Measurements from ENCODE around the gene SAP30.

The SAP30 gene, protein sequence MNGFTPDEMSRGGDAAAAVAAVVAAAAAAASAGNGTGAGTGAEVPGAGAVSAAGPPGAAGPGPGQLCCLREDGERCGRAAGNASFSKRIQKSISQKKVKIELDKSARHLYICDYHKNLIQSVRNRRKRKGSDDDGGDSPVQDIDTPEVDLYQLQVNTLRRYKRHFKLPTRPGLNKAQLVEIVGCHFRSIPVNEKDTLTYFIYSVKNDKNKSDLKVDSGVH

DNA sequence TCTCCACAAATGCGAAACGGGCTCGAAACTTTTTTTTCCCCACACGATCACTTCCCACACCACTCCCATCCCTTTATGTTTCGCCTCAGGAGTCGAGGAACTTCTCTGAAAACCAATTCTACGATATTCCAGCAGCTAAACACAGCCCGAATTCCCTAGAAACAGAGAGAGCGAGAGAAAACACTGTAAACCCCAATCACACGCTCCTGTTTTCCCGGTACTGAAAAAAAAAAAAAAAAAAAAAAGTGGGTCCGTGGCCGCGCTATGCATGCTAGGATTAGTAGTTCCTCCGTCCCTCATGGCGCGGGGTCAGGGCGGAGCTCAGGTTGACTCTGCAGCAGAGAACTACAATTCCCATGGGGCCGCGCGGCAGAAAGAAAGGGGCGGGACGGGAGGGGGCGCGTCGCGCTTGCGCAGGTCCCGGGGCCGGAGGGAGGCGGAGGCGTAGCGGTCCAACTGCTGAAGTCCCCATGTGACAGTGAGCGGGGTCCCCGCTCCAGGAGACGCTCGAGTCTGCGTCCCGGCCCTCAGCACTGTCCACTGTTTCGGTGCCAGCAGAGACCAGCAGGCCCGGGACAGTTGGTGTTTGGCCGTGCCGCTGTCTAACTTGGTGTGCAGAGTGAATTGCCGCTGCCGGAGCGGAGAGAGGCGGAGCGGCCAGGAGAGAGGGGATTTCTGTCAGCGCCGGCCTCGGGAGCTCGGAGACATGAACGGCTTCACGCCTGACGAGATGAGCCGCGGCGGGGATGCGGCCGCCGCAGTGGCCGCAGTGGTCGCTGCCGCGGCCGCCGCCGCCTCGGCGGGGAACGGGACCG is at the start of gene SAP30:
Gene SAP30 (plus strand): TSS at position 478 of the 815 bp plus-strand sequence. CDS start 229 bp downstream, at position 707.
- H3K27ac ChIP-seq (ENCODE audit: low read depth, low read length), result no peak within 1 kb of the TSS
- no peaks in the 10 kb centered on the region for H3K27me3 ChIP-seq (ENCODE audit: control insufficient read depth, insufficient read depth, low read length)
- H3K36me3 ChIP-seq (ENCODE audit: control insufficient read depth, insufficient read depth, low read length), result peaks cover 4% of the 10 kb centered on the region; the same call in 1 of the 2 replicates
- peak within 1 kb of the TSS; percentile 77 for H3K9ac ChIP-seq (ENCODE audit: low read length)
- H3K9me3 ChIP-seq (ENCODE audit: control insufficient read depth, insufficient read depth, low read depth, low read length), result no peaks in the 10 kb centered on the region
- H3K4me3 ChIP-seq (ENCODE audit: low read depth, low read length), result peak within 1 kb of the TSS; percentile 99
- no peaks in the 10 kb centered on the region for H3K4me1 ChIP-seq (ENCODE audit: control insufficient read depth, insufficient read depth, low read length)

DNA sequence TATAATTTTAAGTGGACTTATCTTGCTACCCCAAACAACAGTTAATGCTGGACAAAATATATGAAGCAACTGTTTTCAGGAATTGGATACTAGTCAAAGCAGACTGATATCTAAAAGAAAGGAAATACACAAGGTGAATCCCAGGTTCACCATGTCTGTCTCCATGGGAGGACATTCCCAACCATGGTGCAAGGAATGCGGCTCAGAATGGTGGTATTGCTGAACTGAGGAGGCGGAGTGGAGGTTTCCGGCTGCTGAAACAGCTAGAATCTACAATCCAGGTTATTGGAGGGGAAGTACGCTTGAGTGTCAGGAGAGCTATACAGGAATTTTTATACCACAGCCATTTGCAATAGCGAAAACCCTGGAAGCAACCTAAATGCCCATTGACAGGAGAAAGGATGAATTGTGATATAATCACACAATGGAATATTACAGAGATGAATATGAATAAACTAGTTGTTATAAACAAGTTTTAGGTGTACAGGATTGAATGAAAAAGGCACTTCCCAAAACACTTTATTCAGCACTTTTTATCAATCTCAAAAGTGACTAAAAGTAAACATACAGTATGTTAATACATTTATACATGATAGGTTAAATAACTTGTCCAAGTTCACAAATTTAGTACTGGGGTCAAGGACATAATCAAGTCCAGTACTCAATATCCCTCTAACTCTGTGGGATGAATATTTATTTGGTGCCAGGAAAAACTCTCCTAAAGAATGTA is 45.6 kb upstream of the SAP30 start:
- Histone ChIP-seq H3K9me3 (ENCODE audit: control insufficient read depth, insufficient read depth, low read depth, low read length) (no peaks in the 10 kb centered on the region), H3K27me3 (ENCODE audit: control insufficient read depth, insufficient read depth, low read length) (no peaks in the 10 kb centered on the region), H3K4me3 (ENCODE audit: low read depth, low read length) (no peak overlapping the region), H3K9ac (ENCODE audit: low read length) (no peak overlapping the region), H3K27ac (ENCODE audit: low read depth, low read length) (no peak overlapping the region), H3K36me3 (ENCODE audit: control insufficient read depth, insufficient read depth, low read length) (peaks cover 65% of the 10 kb centered on the region), H3K4me1 (ENCODE audit: control insufficient read depth, insufficient read depth, low read length) (no peaks in the 10 kb centered on the region)

DNA sequence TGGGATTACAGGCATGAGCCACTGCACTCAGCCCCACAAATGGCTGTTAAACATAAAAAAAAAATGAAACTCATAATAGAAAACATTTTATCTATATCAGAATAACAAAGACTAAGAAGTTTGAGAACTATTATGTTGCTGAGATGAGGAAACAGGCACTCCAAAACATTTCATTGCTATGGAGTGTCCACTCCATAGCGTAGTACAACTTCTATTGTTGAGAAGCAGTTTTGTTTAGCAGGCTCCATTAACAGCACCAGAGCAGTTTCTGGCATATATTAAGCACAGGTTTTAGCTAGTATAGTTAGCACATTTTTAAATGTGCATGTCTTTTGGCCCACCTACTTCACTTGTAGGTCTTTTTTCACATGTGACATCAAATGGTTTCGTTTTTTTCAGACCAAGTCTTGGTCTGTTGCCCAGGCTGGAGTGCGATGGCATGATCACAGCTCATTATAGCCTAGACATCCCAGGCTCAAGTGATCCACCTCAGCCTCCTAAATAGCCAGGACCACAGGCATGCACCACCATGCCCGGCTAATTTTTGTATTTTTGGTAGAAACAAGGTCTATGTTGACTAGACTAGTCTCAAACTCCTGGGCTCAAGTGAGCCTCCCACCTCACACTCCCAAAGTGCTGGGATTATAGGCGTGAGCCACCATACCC is 42.4 kb upstream of the SAP30 start:
- no peak overlapping the region for H3K9ac ChIP-seq (ENCODE audit: low read length)
- peaks cover 68% of the 10 kb centered on the region for H3K36me3 ChIP-seq (ENCODE audit: control insufficient read depth, insufficient read depth, low read length)
- H3K27ac ChIP-seq (ENCODE audit: low read depth, low read length), result no peak overlapping the region
- 0 out of 2 replicates have a peak, but pooled peaks cover 9% of the 10 kb centered on the region for H3K4me1 ChIP-seq (ENCODE audit: control insufficient read depth, insufficient read depth, low read length)
- H3K27me3 ChIP-seq (ENCODE audit: control insufficient read depth, insufficient read depth, low read length), result no peaks in the 10 kb centered on the region
- H3K9me3 ChIP-seq (ENCODE audit: control insufficient read depth, insufficient read depth, low read depth, low read length), result no peaks in the 10 kb centered on the region
- H3K4me3 ChIP-seq (ENCODE audit: low read depth, low read length), result no peak overlapping the region

DNA sequence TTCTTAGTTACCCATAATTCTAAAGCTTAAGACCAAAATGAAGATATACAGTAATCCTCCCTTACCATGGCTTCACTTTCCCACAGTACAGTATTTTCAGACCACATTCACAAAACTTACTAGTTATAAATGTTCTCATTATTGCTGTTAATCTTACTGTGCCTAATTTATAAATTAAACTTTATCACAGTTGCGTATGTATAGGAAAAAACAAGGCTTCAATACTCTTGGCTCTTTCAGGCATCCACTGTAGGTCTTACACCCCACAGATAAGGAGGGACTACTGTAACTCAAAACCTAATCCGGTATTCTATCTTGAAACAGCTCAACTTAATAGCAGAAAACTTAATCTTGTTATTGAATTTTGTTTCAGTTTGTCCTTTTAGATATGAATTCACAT is 40.2 kb upstream of the SAP30 start:
- H3K36me3 ChIP-seq (ENCODE audit: control insufficient read depth, insufficient read depth, low read length), result peaks cover 61% of the 10 kb centered on the region
- no peaks in the 10 kb centered on the region for H3K27me3 ChIP-seq (ENCODE audit: control insufficient read depth, insufficient read depth, low read length)
- H3K9me3 ChIP-seq (ENCODE audit: control insufficient read depth, insufficient read depth, low read depth, low read length), result no peaks in the 10 kb centered on the region
- H3K27ac ChIP-seq (ENCODE audit: low read depth, low read length), result no peak overlapping the region
- peaks cover 11% of the 10 kb centered on the region; the same call in 1 of the 2 replicates for H3K4me1 ChIP-seq (ENCODE audit: control insufficient read depth, insufficient read depth, low read length)
- H3K9ac ChIP-seq (ENCODE audit: low read length), result no peak overlapping the region
- no peak overlapping the region for H3K4me3 ChIP-seq (ENCODE audit: low read depth, low read length)

DNA sequence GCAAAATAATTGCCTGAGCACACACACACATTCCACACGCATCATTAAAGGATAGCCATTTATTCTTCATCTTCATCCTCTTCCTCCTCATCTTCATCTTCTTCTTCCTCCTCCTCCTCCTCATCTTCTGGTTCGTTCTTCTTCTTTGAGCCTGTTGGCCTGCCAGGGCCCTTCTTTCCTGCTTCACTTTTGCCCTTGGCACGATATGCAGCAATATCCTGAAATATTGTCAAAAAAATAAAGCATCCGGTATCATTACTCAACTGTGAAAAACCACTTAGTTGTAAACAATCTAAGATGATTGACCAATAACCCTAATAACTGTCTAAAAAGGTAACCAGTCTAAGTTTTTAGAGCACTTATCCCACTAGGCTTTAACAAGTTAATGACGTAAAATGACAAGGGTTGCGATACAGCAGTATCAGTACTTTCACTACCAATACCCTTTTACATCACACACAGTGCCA is 38.7 kb upstream of the SAP30 start:
- H3K9me3 ChIP-seq (ENCODE audit: control insufficient read depth, insufficient read depth, low read depth, low read length), result no peaks in the 10 kb centered on the region
- no peak overlapping the region for H3K9ac ChIP-seq (ENCODE audit: low read length)
- peaks cover 19% of the 10 kb centered on the region; the same call in 1 of the 2 replicates for H3K4me1 ChIP-seq (ENCODE audit: control insufficient read depth, insufficient read depth, low read length)
- peak overlapping the region; percentile 95 for H3K4me3 ChIP-seq (ENCODE audit: low read depth, low read length)
- H3K27me3 ChIP-seq (ENCODE audit: control insufficient read depth, insufficient read depth, low read length), result no peaks in the 10 kb centered on the region
- peaks cover 51% of the 10 kb centered on the region for H3K36me3 ChIP-seq (ENCODE audit: control insufficient read depth, insufficient read depth, low read length)
- no peak overlapping the region for H3K27ac ChIP-seq (ENCODE audit: low read depth, low read length)

DNA sequence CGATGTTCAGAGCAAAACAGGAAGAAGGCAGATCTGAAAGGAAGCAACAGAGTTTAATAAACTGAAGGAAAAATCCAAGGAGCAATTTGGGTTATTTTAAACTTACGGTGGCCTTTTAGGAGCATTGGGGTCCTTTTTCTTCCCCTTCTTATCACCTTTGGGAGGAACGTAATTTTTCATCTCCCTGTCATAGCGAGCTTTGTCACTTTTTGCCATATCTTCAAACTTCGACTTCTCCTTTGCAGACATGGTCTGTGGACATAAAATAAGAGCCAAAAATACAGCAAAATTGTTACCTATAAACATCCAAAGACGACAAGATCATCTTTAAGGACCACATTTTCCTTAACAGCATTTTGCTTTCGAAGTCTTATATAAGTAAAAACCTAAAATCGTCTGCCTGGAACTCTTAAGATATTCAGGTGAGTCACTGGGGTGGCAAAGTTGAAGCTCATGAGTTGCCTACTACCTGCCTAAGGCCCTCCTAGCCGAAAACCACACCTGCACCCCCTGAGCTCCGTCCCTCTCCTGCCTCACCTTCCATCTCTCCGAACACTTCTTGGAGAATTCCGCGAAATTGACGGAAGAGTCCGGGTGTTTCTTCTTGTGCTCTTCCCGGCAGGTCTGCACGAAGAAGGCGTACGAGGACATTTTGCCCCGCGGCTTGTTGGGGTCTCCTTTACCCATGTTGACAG is 37.6 kb upstream of the SAP30 start:
- Histone ChIP-seq H3K36me3 (ENCODE audit: control insufficient read depth, insufficient read depth, low read length) (peaks cover 51% of the 10 kb centered on the region), H3K4me3 (ENCODE audit: low read depth, low read length) (peak overlapping the region; percentile 95), H3K27ac (ENCODE audit: low read depth, low read length) (no peak overlapping the region), H3K9ac (ENCODE audit: low read length) (peak overlapping the region; percentile 90), H3K4me1 (ENCODE audit: control insufficient read depth, insufficient read depth, low read length) (peaks cover 19% of the 10 kb centered on the region; the same call in 1 of the 2 replicates), H3K9me3 (ENCODE audit: control insufficient read depth, insufficient read depth, low read depth, low read length) (no peaks in the 10 kb centered on the region), H3K27me3 (ENCODE audit: control insufficient read depth, insufficient read depth, low read length) (no peaks in the 10 kb centered on the region)

DNA sequence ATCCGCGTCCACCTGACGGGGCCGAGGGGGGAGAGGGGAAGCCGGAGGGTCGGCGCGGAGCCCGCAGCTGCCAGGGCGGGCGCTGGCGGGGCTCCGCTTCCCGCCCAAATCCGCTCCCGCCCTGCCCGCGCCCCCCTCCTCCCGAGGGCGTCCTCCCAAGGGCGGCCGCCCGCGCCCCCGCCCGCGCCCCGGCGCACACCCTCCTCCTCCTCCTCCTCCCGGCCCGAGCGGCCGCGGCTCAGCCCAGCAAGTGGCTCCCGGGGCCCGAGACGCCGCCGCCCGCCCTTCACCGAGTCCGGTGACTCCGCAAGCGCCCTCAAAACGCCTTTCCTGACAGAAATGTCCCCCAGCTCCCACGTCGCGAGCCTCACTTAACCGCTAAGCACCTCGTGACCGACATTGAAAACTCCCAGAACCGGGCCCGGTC is 37.1 kb upstream of the SAP30 start:
- H3K27me3 ChIP-seq (ENCODE audit: control insufficient read depth, insufficient read depth, low read length), result no peaks in the 10 kb centered on the region
- peak overlapping the region; percentile 95 for H3K4me3 ChIP-seq (ENCODE audit: low read depth, low read length)
- H3K27ac ChIP-seq (ENCODE audit: low read depth, low read length), result peak overlapping the region; percentile 95
- H3K9ac ChIP-seq (ENCODE audit: low read length), result peak overlapping the region; percentile 99
- H3K9me3 ChIP-seq (ENCODE audit: control insufficient read depth, insufficient read depth, low read depth, low read length), result no peaks in the 10 kb centered on the region
- peaks cover 45% of the 10 kb centered on the region for H3K36me3 ChIP-seq (ENCODE audit: control insufficient read depth, insufficient read depth, low read length)
- peaks cover 19% of the 10 kb centered on the region; the same call in 1 of the 2 replicates for H3K4me1 ChIP-seq (ENCODE audit: control insufficient read depth, insufficient read depth, low read length)

DNA sequence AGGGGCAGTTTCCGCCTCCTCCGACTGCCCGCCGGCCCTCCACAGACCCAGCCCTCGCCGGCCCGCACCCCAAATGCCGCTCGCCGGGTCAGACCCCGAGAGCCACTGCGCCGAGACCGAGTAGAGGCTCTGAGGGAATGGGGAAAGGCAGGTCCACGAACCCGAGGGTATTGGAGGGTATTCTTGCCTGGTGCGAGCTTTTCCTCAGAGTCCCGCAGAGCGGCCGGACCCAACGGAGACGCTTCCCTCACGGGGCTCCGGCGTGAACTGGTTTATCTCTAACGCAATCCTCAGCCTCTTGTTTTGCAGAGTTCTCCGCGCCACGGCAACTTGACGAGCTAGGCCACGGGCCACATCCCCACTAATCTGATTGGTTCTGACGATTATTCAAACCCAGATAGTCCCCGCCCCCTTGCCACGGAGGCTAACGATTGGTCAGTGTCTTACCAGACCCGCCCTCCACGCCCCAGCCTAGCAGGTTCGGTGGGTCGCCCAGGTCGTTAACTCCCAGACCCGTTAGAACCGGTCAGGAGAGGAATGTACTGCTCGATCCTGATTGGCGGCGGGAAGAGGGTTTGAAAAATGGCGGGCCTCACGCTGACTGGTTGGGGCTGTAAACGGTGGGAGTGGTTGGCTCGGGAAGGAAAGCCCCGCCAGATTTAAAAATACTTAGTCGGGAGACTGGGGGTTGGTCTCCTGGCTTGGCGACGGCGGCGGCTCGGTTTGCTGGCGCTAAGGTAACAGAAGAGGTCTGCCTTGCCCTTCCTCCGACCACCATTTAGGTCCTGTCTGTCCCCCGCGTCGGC is 36.5 kb upstream of the SAP30 start, which contains the start of gene HMGB2:
Gene HMGB2 (minus strand): TSS at position 274 of the 806 bp plus-strand sequence. CDS start 709 bp downstream, outside the sequence.
- H3K36me3 ChIP-seq (ENCODE audit: control insufficient read depth, insufficient read depth, low read length), result peaks cover 39% of the 10 kb centered on the region
- H3K4me3 ChIP-seq (ENCODE audit: low read depth, low read length), result peak within 1 kb of the TSS; percentile 95

DNA sequence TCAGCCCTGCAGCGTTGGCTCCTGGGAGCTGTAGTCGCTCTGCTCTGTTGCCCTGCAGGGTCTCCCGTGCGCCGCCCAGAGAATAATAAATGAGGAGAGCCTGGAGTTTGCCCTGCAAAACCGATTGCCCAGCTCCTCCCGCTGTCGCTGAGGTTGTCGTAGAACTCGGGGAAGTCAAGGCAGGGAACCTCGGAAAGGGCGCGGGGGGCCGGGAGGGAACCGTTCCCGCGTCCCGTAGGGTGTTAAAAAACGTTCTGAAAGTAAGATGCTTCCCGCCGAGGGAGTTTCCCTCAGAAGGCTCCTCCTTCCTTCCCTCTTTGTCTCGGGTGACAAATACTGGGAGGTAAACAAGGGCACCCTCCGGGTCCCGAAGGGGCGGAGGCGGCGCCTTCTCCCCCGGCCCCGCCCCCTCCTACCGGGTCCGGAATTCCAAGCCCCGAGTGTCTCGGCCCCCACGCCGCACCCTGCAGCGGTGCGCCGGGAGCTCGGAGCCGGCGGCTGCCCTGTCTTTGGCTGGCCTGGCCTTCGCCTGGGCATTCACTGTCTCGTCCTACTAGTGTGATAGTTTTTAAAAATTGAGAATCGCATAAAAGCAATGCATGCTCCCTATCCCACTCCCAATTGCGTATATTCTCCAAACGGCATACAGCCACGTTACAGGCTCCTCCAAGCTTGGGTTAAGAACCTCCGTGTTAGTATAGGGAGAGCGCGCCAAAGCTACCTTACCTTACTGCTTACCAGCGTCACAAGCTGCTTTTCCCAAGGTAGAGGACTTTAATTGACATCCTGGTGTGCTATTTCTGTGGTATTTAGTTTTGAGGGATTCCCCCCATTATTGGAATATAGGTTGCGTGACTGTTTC is 35.6 kb upstream of the SAP30 start:
- Histone ChIP-seq H3K27ac (ENCODE audit: low read depth, low read length) (peak overlapping the region; percentile 87), H3K9me3 (ENCODE audit: control insufficient read depth, insufficient read depth, low read depth, low read length) (no peaks in the 10 kb centered on the region), H3K4me1 (ENCODE audit: control insufficient read depth, insufficient read depth, low read length) (peaks cover 19% of the 10 kb centered on the region; the same call in 1 of the 2 replicates), H3K36me3 (ENCODE audit: control insufficient read depth, insufficient read depth, low read length) (peaks cover 31% of the 10 kb centered on the region), H3K9ac (ENCODE audit: low read length) (peak overlapping the region; percentile 93), H3K27me3 (ENCODE audit: control insufficient read depth, insufficient read depth, low read length) (no peaks in the 10 kb centered on the region), H3K4me3 (ENCODE audit: low read depth, low read length) (peak overlapping the region; percentile 95)

More for the DNA sequence above, 36.5 kb upstream of the SAP30 start, which contains the start of gene HMGB2:
- Histone ChIP-seq H3K9ac (ENCODE audit: low read length) (peak within 1 kb of the TSS; percentile 99), H3K9me3 (ENCODE audit: control insufficient read depth, insufficient read depth, low read depth, low read length) (no peaks in the 10 kb centered on the region), H3K4me1 (ENCODE audit: control insufficient read depth, insufficient read depth, low read length) (peaks cover 19% of the 10 kb centered on the region; the same call in 1 of the 2 replicates), H3K27me3 (ENCODE audit: control insufficient read depth, insufficient read depth, low read length) (no peaks in the 10 kb centered on the region), H3K27ac (ENCODE audit: low read depth, low read length) (peak within 1 kb of the TSS; percentile 95)

All from HUES6 (cell line).